Suprapubic skin (tissue), 4 donors: Measurements from ENCODE around the gene DDX27. TPM values are rescaled to one million over a fixed set of nuclear protein-coding genes. Genes with fewer than 3 reads are reported as not detected.

ENCODE experiments used
- DNase-seq, 2 donors: peaks; one replicate each; pipeline ENCODE4 v3.0.0-alpha.2; 2019; ENCODE audit warnings: low spot score in 2 of 2
- H3K27ac ChIP-seq: fragments of 200-600 bp; sonication (generic); one replicate; pipeline ENCODE4 v1.5.1; 2019
- H3K27me3 ChIP-seq: fragments of 200-600 bp; sonication (generic); one replicate; pipeline ENCODE4 v1.5.1; 2019
- H3K36me3 ChIP-seq: fragments of 200-600 bp; sonication (generic); one replicate; pipeline ENCODE4 v1.5.1; 2019
- H3K4me1 ChIP-seq: fragments of 200-600 bp; sonication (generic); one replicate; pipeline ENCODE4 v1.5.1; 2019
- H3K4me3 ChIP-seq: fragments of 200-600 bp; sonication (generic); one replicate; pipeline ENCODE4 v1.5.1; 2019; ENCODE audit warnings: mild to moderate bottlenecking
- H3K9me3 ChIP-seq: fragments of 200-600 bp; sonication (generic); one replicate; pipeline ENCODE4 v1.5.1; 2019
- CTCF ChIP-seq, 2 donors: fragments of 200-600 bp in 1 of 2; fragments of 450-650 bp in 1 of 2; sonication (generic) in 1 of 2; IDR thresholded peaks; one replicate each; pipeline ENCODE4 v1.5.1; 2016 to 2019; ENCODE audit warnings: antibody characterized with exemption in 2 of 2, mild to moderate bottlenecking in 1 of 2, moderate library complexity in 1 of 2
- EP300 ChIP-seq: sonication (generic); formaldehyde crosslinking; IDR thresholded peaks from one replicate; pipeline ENCODE4 v1.6.1; 2017; ENCODE audit warnings: antibody characterized with exemption
- POLR2A ChIP-seq, 2 donors: fragments of 450-650 bp; IDR thresholded peaks; one replicate each; pipeline ENCODE4 v1.6.1; 2017; ENCODE audit warnings: antibody characterized with exemption in 2 of 2, mild to moderate bottlenecking in 2 of 2, moderate library complexity in 2 of 2
- POLR2AphosphoS5 ChIP-seq, 3 donors: sonication (generic); formaldehyde crosslinking; IDR thresholded peaks; one replicate each; pipeline ENCODE4 v1.6.1; 2017; ENCODE audit warnings: antibody characterized with exemption in 3 of 3
- WGBS: methylation state at CpG from one replicate; pipeline ENCODE4 v1.1.5; 2018; 5-methylcytosine and 5-hydroxymethylcytosine counted together
- total RNA-seq, 4 donors: library from RNA; depleted of rRNA; stranded (reverse); fragments of >200 nt; gene quantifications; one replicate each; pipeline ENCODE4 v1.1.0, GENCODE V29; 2016

DDX27 gene
- 10 to 100 TPM; 29.3 to 49.5 (median 38.0) TPM for total RNA-seq

GRCh38 chr20:49219091-49219923 is at the start of gene DDX27:
DDX27 (plus strand) TSS chr20:49219416; CDS start chr20:49219449, 33 bp downstream.
- WGBS = under 1% methylated on average over 30 of the region's 46 CpGs
- Histone ChIP-seq H3K4me3 (peak within 1 kb of the TSS; percentile 81), H3K36me3 (peaks cover 28% of the 10 kb centered on the region), H3K27ac (peak within 1 kb of the TSS; percentile 89), H3K9me3 (no peaks in the 10 kb centered on the region), H3K27me3 (no peaks in the 10 kb centered on the region), H3K4me1 (peaks cover 26% of the 10 kb centered on the region)
- TF ChIP-seq POLR2A (IDR thresholded peaks at IDR 0.05) = peak in 1 of 2 donors; percentile 83
- no peak for TF ChIP-seq CTCF (IDR thresholded peaks at IDR 0.05)
- peak; percentile 54 to 96 (median 85) for TF ChIP-seq POLR2AphosphoS5 (IDR thresholded peaks at IDR 0.05)
- TF ChIP-seq EP300 = no peak
- DNase-seq = peak; percentile 99

GRCh38 chr20:49169547-49169946 is 49.7 kb upstream of the DDX27 start:
- WGBS = 82% methylated on average over 2 of the region's 2 CpGs
- TF ChIP-seq POLR2A (IDR thresholded peaks at IDR 0.05) (no peak), EP300 (no peak), CTCF (IDR thresholded peaks at IDR 0.05) (no peak), POLR2AphosphoS5 (IDR thresholded peaks at IDR 0.05) (no peak)
- H3K4me1 ChIP-seq = peaks cover 25% of the 10 kb centered on the region

GRCh38 chr20:49170714-49171113 is 48.5 kb upstream of the DDX27 start:
- H3K27ac ChIP-seq = no peak overlapping the region
- no peak for DNase-seq
- peaks cover 25% of the 10 kb centered on the region for H3K4me1 ChIP-seq
- TF ChIP-seq POLR2A (IDR thresholded peaks at IDR 0.05) = no peak
- TF ChIP-seq CTCF (IDR thresholded peaks at IDR 0.05) = no peak
- no peak for TF ChIP-seq EP300
- no peak for TF ChIP-seq POLR2AphosphoS5 (IDR thresholded peaks at IDR 0.05)
- no peaks in the 10 kb centered on the region for H3K27me3 ChIP-seq
- no peak overlapping the region for H3K4me3 ChIP-seq
- 96% methylated on average over 2 of the region's 2 CpGs for WGBS
- H3K36me3 ChIP-seq = peaks cover 8% of the 10 kb centered on the region
- H3K9me3 ChIP-seq = no peaks in the 10 kb centered on the region

More at GRCh38 chr20:49169547-49169946, 49.7 kb upstream of the DDX27 start:
- Histone ChIP-seq H3K4me3 (no peak overlapping the region), H3K36me3 (peaks cover 16% of the 10 kb centered on the region), H3K27me3 (no peaks in the 10 kb centered on the region), H3K9me3 (no peaks in the 10 kb centered on the region), H3K27ac (no peak overlapping the region)
- DNase-seq = no peak

GRCh38 chr20:49171909-49172308 is 47.3 kb upstream of the DDX27 start:
- TF ChIP-seq POLR2AphosphoS5 (IDR thresholded peaks at IDR 0.05) = no peak
- TF ChIP-seq CTCF (IDR thresholded peaks at IDR 0.05) = no peak
- no peak for TF ChIP-seq POLR2A (IDR thresholded peaks at IDR 0.05)
- TF ChIP-seq EP300 = no peak
- H3K4me1 ChIP-seq = peaks cover 23% of the 10 kb centered on the region
- H3K9me3 ChIP-seq = no peaks in the 10 kb centered on the region
- H3K27ac ChIP-seq = no peak overlapping the region
- no peak overlapping the region for H3K4me3 ChIP-seq
- no peaks in the 10 kb centered on the region for H3K27me3 ChIP-seq
- no peak for DNase-seq
- H3K36me3 ChIP-seq = peaks cover 4% of the 10 kb centered on the region

GRCh38 chr20:49172413-49172812 is 46.8 kb upstream of the DDX27 start:
- H3K9me3 ChIP-seq = no peaks in the 10 kb centered on the region
- 15% methylated on average over 1 of the region's 1 CpG for WGBS
- no peak overlapping the region for H3K4me3 ChIP-seq
- peaks cover 4% of the 10 kb centered on the region for H3K36me3 ChIP-seq
- TF ChIP-seq POLR2A (IDR thresholded peaks at IDR 0.05) (no peak), CTCF (IDR thresholded peaks at IDR 0.05) (no peak), EP300 (no peak), POLR2AphosphoS5 (IDR thresholded peaks at IDR 0.05) (no peak)
- DNase-seq = no peak
- H3K4me1 ChIP-seq = peaks cover 18% of the 10 kb centered on the region
- H3K27ac ChIP-seq = no peak overlapping the region
- H3K27me3 ChIP-seq = no peaks in the 10 kb centered on the region
